Measurements from ENCODE around the gene LRRTM4. TPM values are rescaled to one million over a fixed set of nuclear protein-coding genes. Genes with fewer than 3 reads are reported as not detected.

LRRTM4 gene
- total and polyA plus RNA-seq, 8 donors: 0.15 to 1.3 (median 0.28) TPM; not detected in 1

DNA sequence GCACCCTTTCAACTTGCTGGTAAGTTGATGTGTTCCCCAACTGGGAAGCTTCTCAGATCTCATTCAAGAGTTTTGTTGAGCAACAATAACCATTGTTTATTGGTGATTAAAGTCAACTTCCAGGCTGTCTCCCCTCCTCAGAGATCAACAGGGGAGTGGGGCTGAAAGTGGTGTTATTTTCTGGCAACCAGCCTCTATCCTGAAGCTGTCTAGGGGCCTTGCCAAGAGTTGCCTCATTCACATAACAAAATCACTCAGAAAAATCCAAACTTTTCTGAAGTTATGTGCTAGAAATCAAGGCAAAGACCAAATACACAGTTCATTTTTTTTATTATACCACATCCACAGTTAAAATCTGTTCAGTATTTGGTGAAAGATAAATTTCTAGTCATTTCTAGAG is 788.4 kb downstream of the LRRTM4 start:
- intact Hi-C loops (cut with DNase I): no loop called here
- TF ChIP-seq, protein P1, sequence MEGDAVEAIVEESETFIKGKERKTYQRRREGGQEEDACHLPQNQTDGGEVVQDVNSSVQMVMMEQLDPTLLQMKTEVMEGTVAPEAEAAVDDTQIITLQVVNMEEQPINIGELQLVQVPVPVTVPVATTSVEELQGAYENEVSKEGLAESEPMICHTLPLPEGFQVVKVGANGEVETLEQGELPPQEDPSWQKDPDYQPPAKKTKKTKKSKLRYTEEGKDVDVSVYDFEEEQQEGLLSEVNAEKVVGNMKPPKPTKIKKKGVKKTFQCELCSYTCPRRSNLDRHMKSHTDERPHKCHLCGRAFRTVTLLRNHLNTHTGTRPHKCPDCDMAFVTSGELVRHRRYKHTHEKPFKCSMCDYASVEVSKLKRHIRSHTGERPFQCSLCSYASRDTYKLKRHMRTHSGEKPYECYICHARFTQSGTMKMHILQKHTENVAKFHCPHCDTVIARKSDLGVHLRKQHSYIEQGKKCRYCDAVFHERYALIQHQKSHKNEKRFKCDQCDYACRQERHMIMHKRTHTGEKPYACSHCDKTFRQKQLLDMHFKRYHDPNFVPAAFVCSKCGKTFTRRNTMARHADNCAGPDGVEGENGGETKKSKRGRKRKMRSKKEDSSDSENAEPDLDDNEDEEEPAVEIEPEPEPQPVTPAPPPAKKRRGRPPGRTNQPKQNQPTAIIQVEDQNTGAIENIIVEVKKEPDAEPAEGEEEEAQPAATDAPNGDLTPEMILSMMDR (IDR thresholded peaks at IDR 0.05): no peak
- no peak overlapping the region for H3K4me3 ChIP-seq
- H3K4me1 ChIP-seq: no peaks in the 10 kb centered on the region
- no peaks in the 10 kb centered on the region for H3K9me3 ChIP-seq
- ATAC-seq (no peak), DNase-seq (no peak), FAIRE-seq (no peak)
- no peak overlapping the region for H3K27ac ChIP-seq
- H3K27me3 ChIP-seq: no peaks in the 10 kb centered on the region
- no peaks in the 10 kb centered on the region for H3K36me3 ChIP-seq

DNA sequence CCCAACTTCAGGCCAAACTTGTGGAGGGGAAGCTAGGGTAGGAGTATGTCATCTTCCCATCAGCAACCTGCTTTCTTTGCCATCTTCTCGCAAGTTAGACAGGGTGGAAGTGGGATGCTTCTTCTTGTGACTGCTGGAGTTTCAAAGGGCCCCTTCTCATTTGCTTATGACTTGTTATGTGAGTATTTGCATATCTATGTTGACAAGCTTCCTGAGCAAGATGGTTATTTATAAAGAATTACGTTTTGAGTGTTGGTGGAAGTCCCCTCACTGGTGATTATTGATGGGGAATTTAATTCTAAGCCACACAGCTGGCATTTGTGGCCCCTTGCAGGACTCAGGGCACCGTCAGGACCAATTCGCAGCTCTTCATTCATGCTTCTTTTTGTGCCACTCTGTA is 791.0 kb downstream of the LRRTM4 start:
- Histone ChIP-seq H3K27me3 (no peaks in the 10 kb centered on the region), H3K27ac (no peak overlapping the region), H3K9me3 (no peaks in the 10 kb centered on the region), H3K36me3 (no peaks in the 10 kb centered on the region), H3K4me1 (no peaks in the 10 kb centered on the region), H3K4me3 (no peak overlapping the region)
- ATAC-seq (no peak), DNase-seq (no peak), FAIRE-seq (no peak)
- intact Hi-C loops (cut with DNase I): no loop called here
- TF ChIP-seq, protein P1 (IDR thresholded peaks at IDR 0.05): no peak
- 53 to 56% methylated on average over 4 of the region's 4 CpGs for WGBS, 2 donors

DNA sequence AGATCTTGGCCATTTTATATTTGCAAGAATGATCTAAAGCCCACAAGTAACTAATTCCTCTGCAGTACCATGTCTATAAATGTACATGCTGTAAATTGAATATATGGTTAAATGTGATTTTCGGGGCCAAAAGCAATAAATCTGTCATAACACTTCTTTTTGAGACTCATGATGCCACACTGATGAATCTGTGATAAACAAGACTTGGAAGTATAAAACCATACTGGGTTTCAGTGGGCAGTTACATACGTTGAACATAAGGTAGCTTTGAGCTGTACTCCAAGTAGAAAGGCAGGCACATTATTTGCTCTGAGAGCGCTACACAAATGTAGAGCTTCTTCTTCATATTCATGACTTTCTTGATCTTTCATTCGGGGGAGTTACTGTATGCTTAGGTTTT is 792.2 kb downstream of the LRRTM4 start:
- H3K4me1 ChIP-seq: no peaks in the 10 kb centered on the region
- WGBS, 2 donors: 66 to 67% methylated on average over 4 of the region's 4 CpGs
- intact Hi-C loops (cut with DNase I): no loop called here
- no peak overlapping the region for H3K4me3 ChIP-seq
- TF ChIP-seq, protein P1 (IDR thresholded peaks at IDR 0.05): no peak
- H3K9me3 ChIP-seq: no peaks in the 10 kb centered on the region
- no peak overlapping the region for H3K27ac ChIP-seq
- H3K36me3 ChIP-seq: no peaks in the 10 kb centered on the region
- FAIRE-seq (no peak), ATAC-seq (no peak), DNase-seq (no peak)
- no peaks in the 10 kb centered on the region for H3K27me3 ChIP-seq

DNA sequence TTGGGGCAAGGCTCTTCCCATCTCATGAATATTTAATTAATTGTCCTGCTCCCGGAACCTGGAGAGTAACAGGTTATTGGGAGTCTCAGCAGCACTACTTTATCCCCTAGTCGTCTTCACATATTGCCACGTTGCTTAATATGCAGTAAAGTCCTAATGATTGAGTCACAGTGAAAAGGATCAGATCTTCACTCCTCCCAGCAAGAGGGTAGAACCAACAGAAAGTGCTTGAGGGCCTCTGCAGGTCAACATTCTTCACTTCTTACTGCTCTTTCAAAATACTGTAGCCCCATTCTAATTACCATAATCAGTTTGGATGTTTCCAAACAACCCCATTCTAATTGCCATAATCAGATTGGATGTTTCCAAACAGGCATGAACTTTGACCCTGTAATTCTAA is 801.0 kb downstream of the LRRTM4 start:
- Histone ChIP-seq H3K27me3 (no peaks in the 10 kb centered on the region), H3K4me3 (no peak overlapping the region), H3K4me1 (no peaks in the 10 kb centered on the region), H3K36me3 (no peaks in the 10 kb centered on the region), H3K27ac (no peak overlapping the region), H3K9me3 (no peaks in the 10 kb centered on the region)
- intact Hi-C loops (cut with DNase I): no loop called here
- ATAC-seq (no peak), DNase-seq (no peak), FAIRE-seq (no peak)
- TF ChIP-seq, protein P1 (IDR thresholded peaks at IDR 0.05): no peak
- WGBS, 2 donors: 50 to 59% methylated on average over 3 of the region's 3 CpGs

DNA sequence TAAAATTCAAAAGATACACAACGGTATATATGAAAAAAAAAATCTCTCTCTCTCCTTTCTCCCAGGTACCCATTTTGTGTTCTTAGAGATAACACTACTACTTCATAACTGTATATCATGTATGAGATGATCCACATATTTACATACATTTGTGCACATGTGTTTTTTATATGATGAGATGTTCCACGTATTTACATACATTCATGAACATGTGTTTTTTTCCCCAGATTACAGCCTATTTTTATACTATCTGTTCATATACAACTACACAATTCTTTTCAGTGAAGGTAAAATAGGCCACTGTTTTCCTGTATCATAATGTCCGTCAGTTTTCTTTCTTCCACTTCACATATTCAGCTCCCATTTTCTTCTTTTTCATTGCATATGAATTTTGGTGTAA is 808.9 kb downstream of the LRRTM4 start:
- Histone ChIP-seq H3K4me3 (no peak overlapping the region), H3K4me1 (no peaks in the 10 kb centered on the region), H3K27ac (no peak overlapping the region), H3K27me3 (no peaks in the 10 kb centered on the region), H3K36me3 (no peaks in the 10 kb centered on the region), H3K9me3 (no peaks in the 10 kb centered on the region)
- intact Hi-C loops (cut with DNase I): no loop called here
- FAIRE-seq: no peak
- no peak for ATAC-seq
- DNase-seq: no peak
- TF ChIP-seq, protein P1 (IDR thresholded peaks at IDR 0.05): no peak
- 64 to 89% methylated on average over 3 of the region's 3 CpGs for WGBS, 2 donors

Data from pancreas (tissue), 10 donors.